SK-N-SH (cell line): ENCODE results near the gene MORC3. TPM values are rescaled to one million over a fixed set of nuclear protein-coding genes. Genes with fewer than 3 reads are reported as not detected.

Source experiments
- CTCF ChIA-PET: fragments of 300-600, 350-600 bp; formaldehyde crosslinking; extraction: SDS; loops from one replicate; lab custom pipeline; 2021; lab: Yijun Ruan, JAX
- POLR2A ChIA-PET: fragments of 350-600 bp; sonication (Branson Sonifier 250); formaldehyde crosslinking; extraction: SDS; loops from one replicate; lab custom pipeline; 2020; ENCODE audit warnings: antibody characterized with exemption, inconsistent platforms; lab: Yijun Ruan, JAX
- DNase-seq: peaks from one replicate; pipeline ENCODE4 v3.0.0; 2012
- H2AFZ ChIP-seq: fragments of 200-600 bp; sonication (generic); 2 replicates; pipeline ENCODE4 v1.8.1; 2016; ENCODE audit warnings: antibody characterized with exemption, mild to moderate bottlenecking, low read depth
- H3F3A ChIP-seq: fragments of 200-600 bp; sonication (generic); replicated peaks from 2 replicates; pipeline ENCODE3; 2016; ENCODE audit warnings: antibody characterized with exemption, mild to moderate bottlenecking; ENCODE audit not compliant: insufficient read depth
- H3K27ac ChIP-seq, 2 experiments: fragments of 200-500 bp in 1 of 2; fragments of 200-600 bp in 1 of 2; sonication (Bioruptor generic) in 1 of 2; sonication (generic), shearing (Covaris generic) in 1 of 2; 2 replicates each; pipeline versions ENCODE4 v1.5.1 to v1.6.1; 2014 to 2016; ENCODE audit warnings: low read depth in 2 of 2, inconsistent platforms in 1 of 2, low read length in 1 of 2, mild to moderate bottlenecking in 1 of 2, mixed read lengths in 1 of 2
- H3K27me3 ChIP-seq: fragments of 200-600 bp; sonication (generic), shearing (Covaris generic); 2 replicates; pipeline ENCODE4 v1.6.1; 2016; ENCODE audit warnings: mixed run types; ENCODE audit not compliant: insufficient read depth
- H3K36me3 ChIP-seq, 2 experiments: fragments of 200-500 bp in 1 of 2; fragments of 200-600 bp in 1 of 2; sonication (Bioruptor generic) in 1 of 2; sonication (generic) in 1 of 2; replicated peaks in 1 of 2; 2 replicates each; pipeline versions ENCODE3 to v1.5.1; 2014 to 2016; ENCODE audit warnings: low read length in 1 of 2, mild to moderate bottlenecking in 1 of 2; ENCODE audit not compliant: insufficient read depth in 2 of 2, control insufficient read depth in 1 of 2
- H3K4me1 ChIP-seq, 2 experiments: fragments of 200-500 bp in 1 of 2; fragments of 200-600 bp in 1 of 2; sonication (Bioruptor generic) in 1 of 2; sonication (generic), shearing (Covaris generic) in 1 of 2; 2 replicates each; pipeline versions ENCODE4 v1.5.1 to v1.6.1; 2014 to 2016; ENCODE audit warnings: low read depth in 1 of 2, low read length in 1 of 2, mixed run types in 1 of 2; ENCODE audit not compliant: insufficient read depth in 2 of 2, control insufficient read depth in 1 of 2
- H3K4me2 ChIP-seq: fragments of 200-600 bp; sonication (generic), shearing (Covaris generic); 2 replicates; pipeline ENCODE4 v1.6.1; 2017; ENCODE audit warnings: mixed run types
- H3K4me3 ChIP-seq, 2 experiments: fragments of 200-500 bp in 1 of 2; fragments of 200-600 bp in 1 of 2; sonication (Bioruptor generic) in 1 of 2; sonication (generic), shearing (Covaris generic) in 1 of 2; 2 replicates each; pipeline versions ENCODE4 v1.5.1 to v1.8.1; 2014 to 2016; ENCODE audit warnings: low read depth in 2 of 2, inconsistent platforms in 1 of 2, low read length in 1 of 2, mild to moderate bottlenecking in 1 of 2, mixed read lengths in 1 of 2, moderate library complexity in 1 of 2
- H3K79me2 ChIP-seq: fragments of 200-600 bp; sonication (generic); 2 replicates; pipeline ENCODE4 v1.8.1; 2017; ENCODE audit warnings: mild to moderate bottlenecking; ENCODE audit not compliant: insufficient read depth
- H3K9ac ChIP-seq: fragments of 200-600 bp; sonication (generic); 2 replicates; pipeline ENCODE4 v1.6.1; 2017; ENCODE audit warnings: mixed run types
- H3K9me2 ChIP-seq: fragments of 200-600 bp; sonication (generic); 2 replicates; pipeline ENCODE4 v1.6.1; 2017; ENCODE audit warnings: mixed run types
- H3K9me3 ChIP-seq: fragments of 200-600 bp; sonication (generic); 2 replicates; pipeline ENCODE4 v1.6.1; 2017; ENCODE audit warnings: mixed run types, mild to moderate bottlenecking, moderate library complexity
- H4K20me1 ChIP-seq: fragments of 200-600 bp; sonication (generic); 2 replicates; pipeline ENCODE4 v1.6.1; 2017; ENCODE audit warnings: mild to moderate bottlenecking, mixed run types; ENCODE audit not compliant: insufficient read depth
- ELF1 ChIP-seq: IDR thresholded peaks from 2 replicates; pipeline ENCODE4 v1.4.0; 2012
- EZH2phosphoT487 ChIP-seq: fragments of 200-600 bp; sonication (generic); IDR thresholded peaks from 2 replicates; pipeline ENCODE4 v1.6.1; 2017; ENCODE audit warnings: low read depth, mixed run types, mild to moderate bottlenecking, antibody characterized with exemption, moderate library complexity, borderline replicate concordance
- FOXM1 ChIP-seq: IDR thresholded peaks from 2 replicates; pipeline ENCODE4 v1.4.0; 2012; ENCODE audit warnings: low read depth, mild to moderate bottlenecking
- GATA2 ChIP-seq: sonication (generic); formaldehyde crosslinking; IDR thresholded peaks from 2 replicates; pipeline ENCODE4 v1.5.0; 2020; ENCODE audit warnings: mild to moderate bottlenecking, missing genetic modification reagents
- MXI1 ChIP-seq: IDR thresholded peaks from 2 replicates; pipeline ENCODE4 v1.6.1; 2012; ENCODE audit warnings: mild to moderate bottlenecking, low read depth, low read length, improper control_type of control experiment
- NRF1 ChIP-seq: IDR thresholded peaks from 2 replicates; pipeline ENCODE4 v1.6.1; 2012; ENCODE audit warnings: low read depth, mild to moderate bottlenecking, low read length
- POLR2AphosphoS5 ChIP-seq: IDR thresholded peaks from 2 replicates; pipeline ENCODE4 v1.6.1; 2012; ENCODE audit warnings: low read depth, low read length
- RFX5 ChIP-seq: IDR thresholded peaks from 2 replicates; pipeline ENCODE4 v1.6.1; 2012; ENCODE audit warnings: mild to moderate bottlenecking, improper control_type of control experiment, low read length
- SIN3A ChIP-seq: IDR thresholded peaks from 2 replicates; pipeline ENCODE4 v1.6.1; 2012; ENCODE audit warnings: low read depth, mild to moderate bottlenecking, low read length, moderate library complexity, borderline replicate concordance
- TAF1 ChIP-seq: IDR thresholded peaks from 2 replicates; pipeline ENCODE4 v1.6.1; 2012; ENCODE audit warnings: low read depth, mild to moderate bottlenecking, low read length, moderate library complexity, borderline replicate concordance
- WGBS: methylation state at CpG from one replicate; pipeline ENCODE4 v1.1.6; 2017; ENCODE audit warnings: low lambda C conversion rate; 5-methylcytosine and 5-hydroxymethylcytosine counted together
- polyA plus RNA-seq, 3 experiments: library from polyadenylated mRNA; depleted of rRNA; stranded (reverse); fragments of >200 nt; gene quantifications; 2 replicates each; pipeline ENCODE4 v1.2.3, GENCODE V29; 2012
- TF ChIP-seq, protein P1 (sequence below): IDR thresholded peaks from 2 replicates; pipeline ENCODE4 v1.4.0; 2012; ENCODE audit warnings: low read depth
- TF ChIP-seq, protein P2 (sequence below): fragments of 150-350 bp; IDR thresholded peaks from 2 replicates; pipeline ENCODE4 v1.6.1; 2016; ENCODE audit warnings: mild to moderate bottlenecking, low read depth, low read length

MORC3 gene
- polyA plus RNA-seq, 1 of the 3 experiments (the other 2 are of a cell fraction): 8.2 TPM

DNA sequence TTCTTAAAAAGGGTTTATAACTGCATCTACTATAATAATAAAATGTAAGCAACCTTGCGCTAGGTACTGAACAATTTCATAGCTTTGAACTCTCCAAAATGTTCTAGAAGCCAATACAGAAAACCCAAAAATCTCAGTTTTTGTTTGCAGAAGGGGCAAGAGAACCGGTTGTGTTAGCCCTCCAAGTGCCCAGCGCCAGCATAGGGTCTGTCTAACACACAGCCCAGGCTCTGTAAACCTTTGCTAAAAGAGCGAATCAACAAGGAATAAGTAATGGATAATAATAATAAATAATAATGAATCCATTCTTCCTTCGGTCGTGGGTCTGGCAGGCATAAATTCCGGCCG, 64.9 kb downstream of the MORC3 start:
- peak overlapping the region; percentile 87 for H2AFZ ChIP-seq
- DNase-seq: no peak
- no peaks in the 10 kb centered on the region for H3K9me3 ChIP-seq
- no peaks in the 10 kb centered on the region for H3K27me3 ChIP-seq
- 42% methylated on average over 8 of the region's 8 CpGs for WGBS
- H4K20me1 ChIP-seq: no peaks in the 10 kb centered on the region
- peaks cover 0 to 4% of the 10 kb centered on the region in 2 experiments; a peak in 2 of 4 replicates for H3K4me1 ChIP-seq
- ChIA-PET POLR2A (no interaction called here), CTCF (no interaction called here)
- H3K27ac ChIP-seq: no peak overlapping the region
- peak overlapping the region; percentile 92; the same call in 1 of the 2 replicates for H3K4me2 ChIP-seq
- H3K9me2 ChIP-seq: no peaks in the 10 kb centered on the region
- H3K4me3 ChIP-seq: peak overlapping the region in 1 of 2 experiments; percentile 59; a peak in 3 of 4 replicates
- 0 out of 2 replicates have a peak, but pooled peaks cover 3% of the 10 kb centered on the region for H3K79me2 ChIP-seq
- H3K36me3 ChIP-seq: peaks cover 0 to 3% of the 10 kb centered on the region in 2 experiments
- TF ChIP-seq MXI1 (no peak), POLR2AphosphoS5 (no peak), RFX5 (no peak), GATA2 (no peak), EZH2phosphoT487 (no peak)
- peaks cover 5% of the 10 kb centered on the region for H3F3A ChIP-seq
- H3K9ac ChIP-seq: no peak overlapping the region

DNA sequence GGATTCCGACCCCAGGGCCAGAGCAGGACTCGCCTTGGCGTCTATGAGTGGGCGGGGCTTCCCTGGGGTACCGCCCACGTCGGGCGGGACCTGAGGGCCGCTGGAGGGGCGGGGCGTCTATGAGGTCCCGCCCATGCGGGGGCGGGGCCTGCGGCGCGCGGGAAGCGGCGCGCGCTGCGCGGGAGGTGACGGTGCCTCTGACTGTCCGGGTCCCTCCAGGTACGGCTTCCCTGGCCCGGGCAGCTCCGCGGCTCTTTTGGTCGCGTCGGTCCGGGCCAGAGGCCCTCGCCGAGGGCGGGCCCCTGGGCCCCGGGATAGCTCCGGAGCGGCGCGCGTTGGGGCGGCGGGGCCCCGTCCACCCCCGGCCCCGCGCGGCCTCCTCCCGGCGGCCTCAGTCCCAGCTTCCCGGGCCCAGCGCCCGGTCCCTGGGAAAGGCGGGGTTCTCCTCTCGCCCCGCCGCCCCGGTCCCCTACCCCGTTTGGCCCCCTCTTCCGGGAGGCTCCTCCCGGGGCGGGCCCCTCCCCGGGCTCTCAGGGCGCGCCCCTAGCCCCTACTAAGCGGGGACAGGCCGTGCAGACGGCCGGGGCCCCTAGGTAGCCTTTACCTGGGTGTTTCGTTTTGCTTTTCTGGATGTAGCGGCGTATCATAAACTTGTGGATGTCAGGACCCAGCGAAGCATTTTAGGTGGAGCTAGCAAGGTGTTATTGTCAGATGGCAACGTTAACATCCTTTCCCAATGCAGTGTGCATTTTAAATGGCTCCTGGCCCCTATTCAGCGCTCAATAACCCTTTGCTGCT, 65.4 kb downstream of the MORC3 start, which contains the start of gene CHAF1B:
Gene CHAF1B, plus strand, starts transcription at position 160 of the 798 bp plus-strand sequence. CDS start 745 bp downstream, outside the sequence.
- Histone ChIP-seq H3K36me3 (peaks cover 0 to 3% of the 10 kb centered on the region in 2 experiments), H3K27ac (peak within 1 kb of the TSS in 1 of 2 experiments; percentile 10; a peak in 1 of 4 replicates), H3K4me1 (peaks cover 0 to 4% of the 10 kb centered on the region in 2 experiments; a peak in 2 of 4 replicates), H4K20me1 (no peaks in the 10 kb centered on the region), H3K79me2 (0 out of 2 replicates have a peak, but pooled peaks cover 3% of the 10 kb centered on the region), H3K9me3 (no peaks in the 10 kb centered on the region), H3K9me2 (no peaks in the 10 kb centered on the region), H3K9ac (peak within 1 kb of the TSS; percentile 92), H3K4me3 (peak within 1 kb of the TSS; percentile 59 to 74)
- CTCF ChIA-PET: interaction anchor here (1.0 kb wide), 1 partner anchor 641 kb away, joined by 3 read pairs; no protein-coding TSS in a partner anchor
- POLR2A ChIA-PET: interaction anchor here (0.8 kb wide), 1 partner anchor 325 kb away, joined by 3 read pairs; the partner anchor contains the start of gene SETD4
- peak; percentile 97 for DNase-seq
- TF ChIP-seq TAF1: peak; percentile 25; the same call in 1 of the 2 replicates
- TF ChIP-seq ELF1: no peak
- TF ChIP-seq, protein P1, sequence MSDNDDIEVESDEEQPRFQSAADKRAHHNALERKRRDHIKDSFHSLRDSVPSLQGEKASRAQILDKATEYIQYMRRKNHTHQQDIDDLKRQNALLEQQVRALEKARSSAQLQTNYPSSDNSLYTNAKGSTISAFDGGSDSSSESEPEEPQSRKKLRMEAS: peak; percentile 42; the same call in 1 of the 2 replicates
- TF ChIP-seq, protein P2, sequence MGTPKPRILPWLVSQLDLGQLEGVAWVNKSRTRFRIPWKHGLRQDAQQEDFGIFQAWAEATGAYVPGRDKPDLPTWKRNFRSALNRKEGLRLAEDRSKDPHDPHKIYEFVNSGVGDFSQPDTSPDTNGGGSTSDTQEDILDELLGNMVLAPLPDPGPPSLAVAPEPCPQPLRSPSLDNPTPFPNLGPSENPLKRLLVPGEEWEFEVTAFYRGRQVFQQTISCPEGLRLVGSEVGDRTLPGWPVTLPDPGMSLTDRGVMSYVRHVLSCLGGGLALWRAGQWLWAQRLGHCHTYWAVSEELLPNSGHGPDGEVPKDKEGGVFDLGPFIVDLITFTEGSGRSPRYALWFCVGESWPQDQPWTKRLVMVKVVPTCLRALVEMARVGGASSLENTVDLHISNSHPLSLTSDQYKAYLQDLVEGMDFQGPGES: no peak
- peak; percentile 59 for TF ChIP-seq NRF1
- peak; percentile 61; the same call in 1 of the 2 replicates for TF ChIP-seq SIN3A
- peak; percentile 53; the same call in 1 of the 2 replicates for TF ChIP-seq POLR2AphosphoS5
- TF ChIP-seq FOXM1: no peak
- peak; percentile 69 for TF ChIP-seq MXI1
- TF ChIP-seq, all 33 proteins: peak for 6
- Histone ChIP-seq H3F3A (peaks cover 5% of the 10 kb centered on the region), H3K4me2 (peak within 1 kb of the TSS; percentile 92), H3K27me3 (no peaks in the 10 kb centered on the region), H2AFZ (peak within 1 kb of the TSS; percentile 87)
- 5% methylated on average over 21 of the region's 77 CpGs for WGBS
